Fibroblast of lung (primary cell): ENCODE measurements around the gene NEK7. TPM values are rescaled to one million over a fixed set of nuclear protein-coding genes. Genes with fewer than 3 reads are reported as not detected.

Experiments
- DNase-seq, 2 donors: peaks; one replicate each; pipeline versions ENCODE4 v3.0.0 to v3.0.0-alpha.2; 2010; ENCODE audit warnings: low read depth in 2 of 2
- H2AFZ ChIP-seq: 2 replicates; pipeline ENCODE4 v1.5.1; 2012; ENCODE audit warnings: low read length, control low read depth, inconsistent platforms
- H3K27ac ChIP-seq: 2 replicates; pipeline ENCODE4 v1.5.1; 2011; ENCODE audit warnings: low read length, control low read depth; ENCODE audit not compliant: insufficient read depth
- H3K27me3 ChIP-seq: 2 replicates; pipeline ENCODE4 v1.5.1; 2011; ENCODE audit warnings: mild to moderate bottlenecking, low read length; ENCODE audit not compliant: control insufficient read depth, insufficient read depth
- H3K36me3 ChIP-seq: 2 replicates; pipeline ENCODE4 v1.5.1; 2011; ENCODE audit warnings: low read length; ENCODE audit not compliant: control insufficient read depth, insufficient read depth
- H3K4me1 ChIP-seq: 2 replicates; pipeline ENCODE4 v1.5.1; 2011; ENCODE audit warnings: low read length; ENCODE audit not compliant: control insufficient read depth, insufficient read depth; ENCODE audit errors: extremely low read depth
- H3K4me2 ChIP-seq: 2 replicates; pipeline ENCODE4 v1.5.1; 2011; ENCODE audit warnings: low read length, control low read depth; ENCODE audit not compliant: insufficient read depth; ENCODE audit errors: extremely low read depth
- H3K4me3 ChIP-seq, 4 experiments: fragments of 200-600 bp in 1 of 4; sonication (generic) in 1 of 4; replicated peaks in 1 of 4; 2 replicates each; pipeline ENCODE4 v1.5.1; 2011 to 2016; ENCODE audit warnings: low read length in 4 of 4, low read depth in 3 of 4, mild to moderate bottlenecking in 3 of 4, control low read depth in 2 of 4, inconsistent platforms in 1 of 4, mixed read lengths in 1 of 4; ENCODE audit not compliant: insufficient read depth in 1 of 4; ENCODE audit errors: control extremely low read depth in 1 of 4
- H3K79me2 ChIP-seq: 2 replicates; pipeline ENCODE4 v1.5.1; 2012; ENCODE audit warnings: mild to moderate bottlenecking, low read length, inconsistent platforms; ENCODE audit not compliant: control insufficient read depth, insufficient read depth
- H3K9ac ChIP-seq: 2 replicates; pipeline ENCODE4 v1.5.1; 2011; ENCODE audit warnings: mild to moderate bottlenecking, low read length, control low read depth; ENCODE audit not compliant: insufficient read depth
- H3K9me3 ChIP-seq: 2 replicates; pipeline ENCODE4 v1.5.1; 2012; ENCODE audit warnings: low read depth, low read length; ENCODE audit not compliant: control insufficient read depth, insufficient read depth
- H4K20me1 ChIP-seq: 2 replicates; pipeline ENCODE4 v1.5.1; 2011; ENCODE audit warnings: low read length; ENCODE audit not compliant: control insufficient read depth, insufficient read depth; ENCODE audit errors: extremely low read depth
- EZH2 ChIP-seq: IDR thresholded peaks from 2 replicates; pipeline ENCODE4 v1.5.1; 2012; ENCODE audit warnings: low read length, control low read depth, mild to moderate bottlenecking; ENCODE audit errors: missing control alignments
- polyA plus RNA-seq, 2 donors: library from polyadenylated mRNA; depleted of rRNA in 1 of 2; stranded (reverse) in 1 of 2; unstranded in 1 of 2; fragments of >200 nt; gene quantifications; 2 replicates each; pipeline ENCODE4 v1.2.1, GENCODE V29; 2011 to 2012; ENCODE audit warnings: missing spikeins in 1 of 2
- total RNA-seq: library from RNA; depleted of rRNA; stranded (reverse); fragments of >200 nt; gene quantifications from 2 replicates; pipeline ENCODE4 v1.2.1, GENCODE V29; 2014
- TF ChIP-seq, protein P1 (sequence below), 2 donors: IDR thresholded peaks in 1 of 2; conservative IDR thresholded peaks in 1 of 2; 1 replicate in 1 of 2; 2 replicates in 1 of 2; pipeline ENCODE4 v1.5.1; 2011 to 2012; ENCODE audit warnings: low read length in 2 of 2, control low read depth in 1 of 2, inconsistent platforms in 1 of 2, low read depth in 1 of 2, mild to moderate bottlenecking in 1 of 2

The NEK7 gene
- total and polyA plus RNA-seq, 2 donors (not counting 1 experiment from before 2014, with no cell fraction given) = 90.5 to 207 TPM

DNA sequence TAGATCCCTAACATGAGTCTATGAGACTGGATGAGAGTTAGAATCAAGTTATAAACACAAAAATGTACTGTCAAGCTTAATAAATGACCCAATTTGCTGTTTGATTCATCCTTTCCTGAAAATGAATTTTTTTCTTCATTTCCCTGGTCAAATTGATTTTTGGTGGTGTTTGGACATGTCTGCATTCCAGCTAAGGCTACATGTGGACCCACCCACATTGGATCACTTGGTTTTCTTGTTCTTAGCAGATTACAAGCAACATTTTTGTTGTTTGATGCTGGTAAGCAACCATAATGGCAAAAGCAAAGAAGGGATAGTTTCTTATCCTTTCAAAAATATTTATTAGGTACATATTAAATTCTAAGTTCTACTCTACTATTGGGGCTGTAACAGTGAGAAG lies 181.1 kb downstream of the NEK7 start:
- H3K4me2 ChIP-seq = no peak overlapping the region
- no peaks in the 10 kb centered on the region for H3K27me3 ChIP-seq
- DNase-seq = no peak
- H3K9ac ChIP-seq = no peak overlapping the region
- H3K36me3 ChIP-seq = no peaks in the 10 kb centered on the region
- H3K4me1 ChIP-seq = peaks cover 2% of the 10 kb centered on the region
- no peaks in the 10 kb centered on the region for H3K9me3 ChIP-seq
- H3K27ac ChIP-seq = no peak overlapping the region
- H3K79me2 ChIP-seq = no peaks in the 10 kb centered on the region
- no peak overlapping the region for H3K4me3 ChIP-seq
- TF ChIP-seq, protein P1, sequence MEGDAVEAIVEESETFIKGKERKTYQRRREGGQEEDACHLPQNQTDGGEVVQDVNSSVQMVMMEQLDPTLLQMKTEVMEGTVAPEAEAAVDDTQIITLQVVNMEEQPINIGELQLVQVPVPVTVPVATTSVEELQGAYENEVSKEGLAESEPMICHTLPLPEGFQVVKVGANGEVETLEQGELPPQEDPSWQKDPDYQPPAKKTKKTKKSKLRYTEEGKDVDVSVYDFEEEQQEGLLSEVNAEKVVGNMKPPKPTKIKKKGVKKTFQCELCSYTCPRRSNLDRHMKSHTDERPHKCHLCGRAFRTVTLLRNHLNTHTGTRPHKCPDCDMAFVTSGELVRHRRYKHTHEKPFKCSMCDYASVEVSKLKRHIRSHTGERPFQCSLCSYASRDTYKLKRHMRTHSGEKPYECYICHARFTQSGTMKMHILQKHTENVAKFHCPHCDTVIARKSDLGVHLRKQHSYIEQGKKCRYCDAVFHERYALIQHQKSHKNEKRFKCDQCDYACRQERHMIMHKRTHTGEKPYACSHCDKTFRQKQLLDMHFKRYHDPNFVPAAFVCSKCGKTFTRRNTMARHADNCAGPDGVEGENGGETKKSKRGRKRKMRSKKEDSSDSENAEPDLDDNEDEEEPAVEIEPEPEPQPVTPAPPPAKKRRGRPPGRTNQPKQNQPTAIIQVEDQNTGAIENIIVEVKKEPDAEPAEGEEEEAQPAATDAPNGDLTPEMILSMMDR (conservative IDR thresholded peaks at IDR 0.05 in 1 of 2, IDR thresholded peaks at IDR 0.05 in 1 of 2; ENCODE audit: low read depth in 1 of 2, low read length in 2 of 2) = no peak
- no peak for TF ChIP-seq EZH2
- H4K20me1 ChIP-seq = no peaks in the 10 kb centered on the region
- no peak overlapping the region for H2AFZ ChIP-seq

DNA sequence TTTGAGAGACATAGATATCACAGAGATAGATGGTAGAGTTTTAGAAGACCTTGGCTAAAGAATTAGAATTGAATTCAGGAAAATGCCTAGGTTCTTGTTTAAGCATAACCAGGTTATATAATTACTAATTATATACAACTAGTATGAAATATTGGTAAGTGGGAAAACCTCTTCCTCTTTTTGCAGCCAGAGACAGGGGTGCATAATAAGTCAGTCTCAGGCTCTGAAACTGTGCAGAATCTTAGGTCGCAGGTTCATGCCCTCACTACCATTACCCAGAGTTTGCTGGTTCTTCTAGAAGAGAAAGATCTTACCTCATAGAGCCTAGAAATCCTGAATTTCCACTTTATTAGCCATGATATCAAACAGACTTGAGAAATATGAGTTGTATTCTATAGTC lies 183.3 kb downstream of the NEK7 start:
- H3K79me2 ChIP-seq = no peaks in the 10 kb centered on the region
- H3K36me3 ChIP-seq = no peaks in the 10 kb centered on the region
- no peak overlapping the region for H2AFZ ChIP-seq
- H3K27me3 ChIP-seq = no peaks in the 10 kb centered on the region
- H3K27ac ChIP-seq = no peak overlapping the region
- no peak overlapping the region for H3K9ac ChIP-seq
- no peak for TF ChIP-seq EZH2
- TF ChIP-seq, protein P1 (conservative IDR thresholded peaks at IDR 0.05 in 1 of 2, IDR thresholded peaks at IDR 0.05 in 1 of 2; ENCODE audit: low read depth in 1 of 2, low read length in 2 of 2) = no peak
- no peak overlapping the region for H3K4me2 ChIP-seq
- DNase-seq = no peak
- no peaks in the 10 kb centered on the region for H3K4me1 ChIP-seq
- no peak overlapping the region for H3K4me3 ChIP-seq
- no peaks in the 10 kb centered on the region for H4K20me1 ChIP-seq
- H3K9me3 ChIP-seq = no peaks in the 10 kb centered on the region

DNA sequence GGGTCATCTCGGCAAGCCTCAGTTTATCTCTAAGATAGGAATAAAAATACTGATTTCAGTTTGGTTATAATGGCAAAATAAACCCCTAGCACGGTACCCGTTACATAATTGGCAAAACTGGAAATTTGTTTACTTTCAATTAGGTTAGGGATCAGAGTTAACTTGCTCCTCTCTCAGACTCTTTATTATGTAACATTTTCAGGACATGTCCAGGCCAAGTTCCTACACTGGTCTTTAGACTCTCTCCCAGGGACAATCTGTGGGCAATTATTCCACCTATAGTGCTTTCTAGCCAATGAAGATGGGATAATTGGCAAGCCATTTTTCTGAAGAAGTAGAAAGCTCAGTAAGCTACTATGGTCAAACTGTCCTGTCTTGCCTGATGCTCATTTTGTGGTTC lies 189.4 kb downstream of the NEK7 start:
- DNase-seq = no peak
- no peak overlapping the region for H3K4me3 ChIP-seq
- H3K79me2 ChIP-seq = no peaks in the 10 kb centered on the region
- H3K4me2 ChIP-seq = no peak overlapping the region
- H3K9me3 ChIP-seq = no peaks in the 10 kb centered on the region
- TF ChIP-seq, protein P1 (conservative IDR thresholded peaks at IDR 0.05 in 1 of 2, IDR thresholded peaks at IDR 0.05 in 1 of 2; ENCODE audit: low read depth in 1 of 2, low read length in 2 of 2) = no peak
- no peak for TF ChIP-seq EZH2
- H3K9ac ChIP-seq = no peak overlapping the region
- no peak overlapping the region for H2AFZ ChIP-seq
- H3K27ac ChIP-seq = no peak overlapping the region
- H3K36me3 ChIP-seq = no peaks in the 10 kb centered on the region
- H4K20me1 ChIP-seq = no peaks in the 10 kb centered on the region
- no peaks in the 10 kb centered on the region for H3K4me1 ChIP-seq
- H3K27me3 ChIP-seq = no peaks in the 10 kb centered on the region
